ENCODE results near the gene SLC8A1.

The SLC8A1 gene

GRCh38 chr2:40299781-40300180, 152.1 kb downstream of the SLC8A1 start:
- DNase-seq = no peak

DNA sequence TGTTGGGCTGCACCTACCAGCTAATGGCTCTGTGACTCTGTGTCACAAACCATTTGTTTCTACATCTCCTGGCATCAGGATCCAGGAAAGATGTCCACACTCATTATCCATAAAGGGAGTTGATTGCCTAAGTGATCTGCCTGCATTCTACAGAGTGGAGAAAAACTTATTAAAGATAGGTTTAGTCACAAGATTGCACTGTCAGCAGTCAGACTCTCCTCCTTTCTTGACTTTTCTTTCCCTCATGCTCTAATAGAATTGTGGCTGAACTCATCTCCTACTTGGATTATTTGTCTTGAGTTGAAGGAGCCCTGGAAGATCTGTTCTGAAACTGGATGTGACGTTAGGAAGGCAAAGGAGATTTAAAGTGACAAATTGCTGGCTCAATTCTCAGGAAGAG, 152.7 kb downstream of the SLC8A1 start:
- DNase-seq = no peak

GRCh38 chr2:40298026-40298425, 153.9 kb downstream of the SLC8A1 start:
- DNase-seq = no peak

DNA sequence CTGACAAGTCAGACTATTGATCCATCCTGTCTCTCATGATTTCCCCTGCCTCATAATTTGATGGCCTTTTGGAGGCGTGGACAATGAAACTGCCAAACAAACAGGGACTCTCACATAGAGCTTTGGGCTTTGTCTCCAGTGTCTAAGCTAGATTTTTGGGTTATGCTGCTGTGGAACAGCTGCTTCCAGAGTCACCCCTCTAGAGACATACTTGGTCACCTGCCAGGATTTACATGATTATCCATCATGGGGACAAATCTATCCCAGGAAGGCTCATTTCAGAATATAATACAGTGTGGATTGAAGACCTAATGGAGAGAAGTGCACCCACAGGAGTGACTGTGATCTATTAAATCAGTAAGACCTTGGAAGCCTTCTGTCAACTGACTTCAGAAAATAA, 159.6 kb downstream of the SLC8A1 start:
- DNase-seq = no peak

- no peak for DNase-seq
Measured at GRCh38 chr2:40289771-40290404, 162.0 kb downstream of the SLC8A1 start.

DNA sequence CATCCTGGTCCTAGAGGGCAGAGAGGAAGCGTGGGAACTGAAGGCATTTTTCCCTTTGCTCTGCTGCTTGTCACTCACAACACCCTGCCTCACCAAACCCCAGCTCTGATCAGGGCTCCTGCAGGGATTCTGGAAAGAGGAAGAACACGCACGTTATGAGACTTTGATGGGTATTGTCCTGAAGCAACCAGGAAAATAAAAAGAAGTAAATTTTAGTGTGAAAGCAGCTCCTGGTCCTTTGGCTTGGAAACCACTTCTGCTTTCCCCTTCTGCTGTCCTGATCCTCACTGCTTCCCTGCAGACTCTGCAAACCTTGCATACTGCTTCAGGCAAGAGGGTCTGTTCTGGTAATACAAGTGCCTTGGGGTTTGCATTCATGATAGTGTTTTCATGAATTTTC, 164.1 kb downstream of the SLC8A1 start:
- DNase-seq = no peak

GRCh38 chr2:40287195-40287594, 164.7 kb downstream of the SLC8A1 start:
- no peak for DNase-seq

GRCh38 chr2:40286721-40287120, 165.2 kb downstream of the SLC8A1 start:
- no peak for DNase-seq

DNA sequence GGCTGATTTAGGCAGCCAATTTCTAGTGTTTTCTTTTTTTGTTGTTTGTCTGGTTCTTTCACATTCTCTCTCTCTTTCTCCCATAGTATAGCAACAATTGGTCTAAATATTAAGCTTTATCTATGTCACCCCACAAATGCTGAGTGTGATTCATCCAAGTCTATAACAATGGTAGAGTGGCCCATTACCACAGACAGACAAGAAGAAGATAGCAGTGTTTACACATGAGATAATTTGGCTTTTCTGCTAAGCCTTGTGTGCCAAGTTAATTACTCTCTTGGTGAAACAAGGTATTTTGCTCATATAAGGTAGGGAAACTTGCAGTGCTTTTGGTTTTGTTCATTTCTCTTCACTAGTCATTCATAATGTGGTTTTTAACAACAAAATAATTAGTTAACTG, 166.5 kb downstream of the SLC8A1 start:
- DNase-seq = no peak

GRCh38 chr2:40284797-40285196, 167.1 kb downstream of the SLC8A1 start:
- no peak for DNase-seq

- no peak for DNase-seq
Measured at GRCh38 chr2:40283111-40283909, 168.6 kb downstream of the SLC8A1 start.

DNA sequence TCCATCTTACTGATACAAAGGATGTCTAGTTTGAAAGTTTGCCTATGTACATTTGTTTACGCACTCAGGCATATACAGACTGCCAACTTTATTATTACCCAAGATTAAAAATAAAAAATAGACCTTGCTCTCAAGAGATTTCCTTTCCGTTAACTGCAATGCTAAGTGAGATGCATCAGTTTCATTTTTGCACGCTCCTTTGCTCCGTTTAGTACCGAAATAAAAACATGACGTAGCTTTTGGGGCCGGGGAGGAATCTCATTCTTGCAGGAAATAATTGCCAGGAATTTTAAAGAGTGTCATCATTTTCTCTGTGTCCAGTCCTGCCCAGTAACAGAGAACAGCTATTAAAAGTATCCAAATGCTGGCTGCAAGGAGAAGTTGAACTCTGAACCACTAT, 169.5 kb downstream of the SLC8A1 start:
- DNase-seq = no peak

DNA sequence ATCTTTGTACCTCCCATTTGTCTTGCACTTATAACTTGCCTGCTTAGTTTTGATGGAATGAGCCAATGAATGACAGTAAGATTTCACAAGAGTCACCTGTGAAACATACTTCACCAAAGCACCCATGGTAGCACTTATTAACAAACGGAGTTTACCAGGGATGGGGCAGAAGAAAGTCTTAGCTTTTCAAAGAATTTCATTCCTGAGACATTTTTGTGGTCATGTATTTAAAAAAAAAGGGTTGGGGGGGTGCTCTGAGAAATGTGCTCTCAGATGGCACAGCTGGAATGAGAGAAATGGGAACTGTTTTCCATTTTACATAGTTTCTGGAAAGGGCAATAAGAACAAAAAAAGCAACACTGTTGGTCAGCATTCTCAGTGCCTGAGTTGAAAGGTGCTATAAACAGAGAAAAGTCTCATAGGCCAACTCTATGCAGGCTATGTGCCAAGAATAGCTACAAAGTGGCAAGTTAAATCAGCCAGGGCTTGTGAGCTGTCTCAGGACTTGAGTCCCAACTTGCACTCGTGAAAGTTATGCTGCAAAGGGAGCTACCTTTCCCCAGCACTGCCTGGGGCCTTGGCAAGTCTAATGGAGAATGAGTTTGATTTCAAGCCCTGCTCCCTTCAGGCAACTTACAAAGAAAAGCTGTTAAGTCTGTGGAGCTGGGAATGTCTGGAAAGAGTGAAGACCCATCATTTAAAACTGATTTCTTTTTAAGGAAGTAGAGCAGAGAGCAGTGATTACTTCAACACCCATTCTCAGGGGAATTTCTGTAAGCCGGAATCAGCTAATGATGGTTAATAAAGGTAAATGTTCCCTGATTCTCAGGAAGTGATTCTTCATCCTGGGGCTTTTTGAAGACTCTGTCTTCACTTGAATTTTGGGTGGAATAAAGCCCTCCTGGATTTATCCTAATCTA, 170.6 kb downstream of the SLC8A1 start:
- DNase-seq = no peak

DNA sequence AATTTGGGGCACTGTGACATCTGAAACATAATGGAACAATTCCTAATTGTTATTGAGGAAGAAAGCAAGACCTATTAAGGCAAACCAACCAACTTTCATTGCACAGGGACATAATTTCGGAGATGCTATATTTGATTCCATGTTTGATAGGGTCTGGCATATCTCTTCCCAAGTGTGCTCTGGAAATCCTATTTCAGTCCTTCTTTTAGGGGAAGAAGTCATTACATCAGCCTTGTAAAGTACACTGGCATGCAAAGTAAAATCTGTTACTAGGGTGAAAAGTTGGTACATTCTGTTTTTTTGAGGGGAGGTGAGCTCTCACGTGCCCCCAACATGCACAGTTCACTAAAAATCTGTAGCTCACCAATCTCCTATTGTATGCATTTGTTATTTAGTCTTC, 172.4 kb downstream of the SLC8A1 start:
- no peak for DNase-seq

- DNase-seq = no peak
Measured at GRCh38 chr2:40279001-40279400, 172.9 kb downstream of the SLC8A1 start.

GRCh38 chr2:40276076-40276475, 175.8 kb downstream of the SLC8A1 start:
- no peak for DNase-seq

- DNase-seq = no peak
Measured at GRCh38 chr2:40274270-40274669, 177.6 kb downstream of the SLC8A1 start.

DNA sequence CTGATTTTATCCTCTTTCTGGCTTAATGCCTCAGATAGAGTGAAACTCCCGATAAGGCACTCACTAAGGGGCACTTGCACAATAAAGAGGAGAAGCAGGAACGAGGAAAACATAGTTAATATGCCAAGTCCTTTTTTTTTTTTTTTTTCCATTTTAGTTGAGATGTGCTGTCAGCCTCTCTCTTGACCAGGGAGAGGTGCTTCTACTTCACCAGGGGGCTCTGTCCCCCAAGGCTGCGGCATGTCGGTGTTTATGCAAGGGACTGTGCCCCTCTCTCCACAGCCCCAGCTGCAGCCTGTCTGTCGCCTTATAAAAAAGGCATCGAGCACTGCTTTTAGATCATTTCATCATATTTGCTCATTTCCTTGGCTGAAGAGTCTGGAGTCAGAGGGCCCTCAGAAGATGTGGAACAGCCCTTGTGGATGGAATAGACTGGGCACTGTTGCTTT, 178.1 kb downstream of the SLC8A1 start:
- no peak for DNase-seq

GRCh38 chr2:40271094-40271493, 180.8 kb downstream of the SLC8A1 start:
- DNase-seq = no peak

DNA sequence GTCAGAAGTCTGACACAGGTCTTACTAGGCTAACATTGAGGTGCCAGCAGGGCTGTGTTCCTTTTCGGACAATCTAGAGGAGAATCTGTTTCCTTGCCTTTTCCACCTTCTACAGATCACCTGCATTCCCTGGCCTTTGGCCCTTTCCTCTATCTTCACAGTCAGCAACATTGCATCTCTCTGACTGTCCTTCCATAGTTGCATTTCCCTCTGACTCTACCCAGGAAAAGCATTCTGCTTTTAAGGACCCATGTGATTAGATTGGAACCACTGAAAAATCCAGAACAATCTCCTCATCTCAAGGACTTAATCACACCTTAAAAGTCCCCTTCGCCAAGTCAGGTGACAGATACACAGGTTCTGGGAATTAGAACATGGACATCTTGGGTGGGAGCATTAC, 181.5 kb downstream of the SLC8A1 start:
- DNase-seq = no peak

DNA sequence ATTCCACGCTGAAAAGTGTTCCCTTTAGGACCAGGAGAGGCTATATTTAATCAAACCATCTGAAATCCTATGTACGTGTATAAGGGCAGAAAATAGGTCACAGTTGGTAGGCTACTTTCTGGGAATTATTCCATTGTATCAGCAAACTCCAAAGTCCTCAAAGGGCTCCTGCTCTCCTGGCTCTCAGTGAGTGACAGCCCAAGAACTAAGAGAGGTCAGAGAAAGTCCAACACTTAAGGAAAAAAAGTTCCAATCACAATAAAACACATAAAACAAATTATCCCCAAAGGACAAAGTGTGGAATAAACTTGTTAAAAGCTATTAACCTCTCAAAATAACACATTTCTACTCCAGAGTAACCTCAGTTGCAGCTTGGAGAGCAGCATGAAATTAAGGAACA, 183.3 kb downstream of the SLC8A1 start:
- no peak for DNase-seq

DNA sequence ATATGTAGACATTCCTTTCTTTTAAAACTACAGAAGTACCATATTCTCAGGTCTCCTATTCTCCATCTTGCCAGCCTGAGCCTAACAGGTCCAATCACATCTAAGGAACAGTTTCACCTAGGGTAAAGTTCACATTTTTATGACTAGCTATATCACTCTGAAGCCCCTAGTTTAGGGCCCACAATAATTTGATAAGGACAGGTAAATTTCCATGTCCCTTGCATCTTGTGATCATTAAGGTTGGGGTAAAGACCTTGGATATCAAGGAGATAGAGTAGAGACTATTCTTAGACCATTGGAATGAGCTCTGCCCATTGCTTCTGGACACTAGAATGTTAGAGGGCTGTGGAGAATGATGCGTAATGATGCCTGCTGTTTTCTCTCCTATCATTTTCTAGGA, 185.7 kb downstream of the SLC8A1 start:
- DNase-seq = no peak

GRCh38 chr2:40265602-40266001, 186.3 kb downstream of the SLC8A1 start:
- DNase-seq = no peak

GRCh38 chr2:40261042-40261441, 190.8 kb downstream of the SLC8A1 start:
- no peak for DNase-seq
